22Rv1 (cell line): Measurements from ENCODE around the gene IPO11.

Experiments used
- CTCF ChIP-seq: fragments of 450-650 bp; IDR thresholded peaks from 2 replicates; pipeline ENCODE4 v1.5.1; 2017; ENCODE audit warnings: mild to moderate bottlenecking
- ZFX ChIP-seq: fragments of 450-650 bp; IDR thresholded peaks from 2 replicates; pipeline ENCODE4 v1.6.1; 2017; ENCODE audit warnings: antibody characterized with exemption, borderline replicate concordance

- TF ChIP-seq CTCF (no peak), ZFX (no peak)
These were observed 65.2 kb downstream of the IPO11 start for GRCh38 chr5:62477801-62478200.
